H1 (cell line): ENCODE results near the gene KCNC2. TPM values are rescaled to one million over a fixed set of nuclear protein-coding genes. Genes with fewer than 3 reads are reported as not detected.

ENCODE experiments used
- polyA plus RNA-seq, 7 experiments: library from polyadenylated mRNA; depleted of rRNA in 3 of 7; stranded (reverse) in 5 of 7; unstranded in 2 of 7; fragments of >200 nt in 5 of 7; fragments of 200-250 nt in 2 of 7; gene quantifications; 1 replicate in 5 of 7; 2 replicates in 1 of 7; 4 replicates in 1 of 7; pipeline versions ENCODE4 v1.2.1 to v1.2.3, GENCODE V29; 2011 to 2013; ENCODE audit warnings: missing spikeins in 2 of 7, mixed read lengths in 2 of 7
- total RNA-seq: library from RNA; stranded (reverse); fragmentation: NEBNext Ultra II Directional; extraction: Animal tissue kit (Norgen Biotek cat#: 25700); gene quantifications from 2 replicates; pipeline ENCODE4 v1.2.1, GENCODE V29; 2021
- TF ChIP-seq, protein P1 (sequence below): IDR thresholded peaks from 2 replicates; pipeline ENCODE4 v1.6.1; 2011; ENCODE audit warnings: low read length, improper control_type of control experiment

KCNC2 gene
- total and polyA plus RNA-seq, 2 of the 8 experiments (the other 6 are each of a cell fraction or from before 2014, with no cell fraction given): 0.03 TPM; not detected in 1

DNA sequence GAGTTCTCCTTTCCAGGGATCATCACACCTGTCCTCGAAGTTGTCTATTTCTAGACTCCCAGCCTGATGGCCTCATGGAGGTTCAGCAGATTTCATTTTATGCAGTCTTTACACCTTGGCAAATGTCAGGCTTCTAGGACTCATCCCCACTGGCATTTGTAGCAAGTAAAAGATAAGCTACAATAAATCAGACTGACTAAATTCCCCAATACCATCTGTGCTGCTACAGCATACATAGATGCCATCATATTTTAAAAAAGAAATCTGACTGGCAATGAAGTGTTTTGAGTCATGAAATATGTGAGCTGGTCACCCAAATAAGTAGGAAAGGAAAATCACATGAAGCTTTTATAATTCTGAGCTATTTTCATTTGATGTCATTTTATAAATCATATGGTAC lies 55.3 kb downstream of the KCNC2 start (continued):
- TF ChIP-seq, protein P1, sequence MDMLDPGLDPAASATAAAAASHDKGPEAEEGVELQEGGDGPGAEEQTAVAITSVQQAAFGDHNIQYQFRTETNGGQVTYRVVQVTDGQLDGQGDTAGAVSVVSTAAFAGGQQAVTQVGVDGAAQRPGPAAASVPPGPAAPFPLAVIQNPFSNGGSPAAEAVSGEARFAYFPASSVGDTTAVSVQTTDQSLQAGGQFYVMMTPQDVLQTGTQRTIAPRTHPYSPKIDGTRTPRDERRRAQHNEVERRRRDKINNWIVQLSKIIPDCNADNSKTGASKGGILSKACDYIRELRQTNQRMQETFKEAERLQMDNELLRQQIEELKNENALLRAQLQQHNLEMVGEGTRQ: no peak
